Liver (tissue), 3 donors: Measurements from ENCODE around the gene DIP2B.

Source experiments
- EGR1 ChIP-seq, 2 donors: IDR thresholded peaks; 2 replicates each; pipeline ENCODE4 v1.6.1; 2016 to 2018; ENCODE audit warnings: antibody characterized with exemption in 2 of 2, low read depth in 2 of 2
- GABPA ChIP-seq, 2 donors: IDR thresholded peaks in 1 of 2; conservative IDR thresholded peaks in 1 of 2; 2 replicates each; pipeline ENCODE4 v1.6.1; 2016; ENCODE audit warnings: antibody characterized with exemption in 2 of 2, mild to moderate bottlenecking in 1 of 2, moderate library complexity in 1 of 2
- JUND ChIP-seq, 2 donors: IDR thresholded peaks; 2 replicates each; pipeline ENCODE4 v1.6.1; 2016; ENCODE audit warnings: antibody characterized with exemption in 2 of 2
- MAX ChIP-seq: IDR thresholded peaks from 2 replicates; pipeline ENCODE4 v1.6.1; 2016; ENCODE audit warnings: antibody characterized with exemption
- RAD21 ChIP-seq, 2 donors: IDR thresholded peaks; 2 replicates each; pipeline ENCODE4 v1.6.1; 2016; ENCODE audit warnings: antibody characterized with exemption in 2 of 2, mild to moderate bottlenecking in 2 of 2
- TAF1 ChIP-seq: conservative IDR thresholded peaks from 2 replicates; pipeline ENCODE4 v1.6.1; 2016; ENCODE audit warnings: antibody characterized with exemption, mild to moderate bottlenecking
- TF ChIP-seq, protein P1 (sequence below): fragments of 150-350 bp; IDR thresholded peaks from 2 replicates; pipeline ENCODE4 v1.5.1; 2017; ENCODE audit warnings: improper control_type of control experiment, low read depth, low read length; ENCODE audit not compliant: missing input control
- donor health status: healthy.
- donor health status: healthy.

DNA sequence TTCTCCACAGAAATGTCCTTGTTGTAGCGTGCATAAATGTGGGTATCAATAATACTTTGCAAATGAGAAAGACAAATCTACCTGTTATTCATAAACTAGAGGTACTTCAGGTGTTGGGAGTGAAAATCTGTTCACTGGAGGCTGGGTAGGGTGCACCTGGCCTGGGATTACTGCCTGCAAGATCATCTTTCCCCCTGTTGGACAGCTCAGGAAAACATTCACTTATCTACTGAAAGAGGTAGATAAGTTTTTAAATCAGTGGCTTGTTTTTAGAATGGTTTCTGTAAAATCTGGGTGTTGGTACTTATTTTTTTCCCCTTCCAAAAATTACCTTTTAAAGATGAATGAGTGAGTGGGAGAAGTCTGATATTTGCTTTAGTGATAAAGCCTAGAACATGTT is 95.6 kb downstream of the DIP2B start:
- TF ChIP-seq, protein P1, sequence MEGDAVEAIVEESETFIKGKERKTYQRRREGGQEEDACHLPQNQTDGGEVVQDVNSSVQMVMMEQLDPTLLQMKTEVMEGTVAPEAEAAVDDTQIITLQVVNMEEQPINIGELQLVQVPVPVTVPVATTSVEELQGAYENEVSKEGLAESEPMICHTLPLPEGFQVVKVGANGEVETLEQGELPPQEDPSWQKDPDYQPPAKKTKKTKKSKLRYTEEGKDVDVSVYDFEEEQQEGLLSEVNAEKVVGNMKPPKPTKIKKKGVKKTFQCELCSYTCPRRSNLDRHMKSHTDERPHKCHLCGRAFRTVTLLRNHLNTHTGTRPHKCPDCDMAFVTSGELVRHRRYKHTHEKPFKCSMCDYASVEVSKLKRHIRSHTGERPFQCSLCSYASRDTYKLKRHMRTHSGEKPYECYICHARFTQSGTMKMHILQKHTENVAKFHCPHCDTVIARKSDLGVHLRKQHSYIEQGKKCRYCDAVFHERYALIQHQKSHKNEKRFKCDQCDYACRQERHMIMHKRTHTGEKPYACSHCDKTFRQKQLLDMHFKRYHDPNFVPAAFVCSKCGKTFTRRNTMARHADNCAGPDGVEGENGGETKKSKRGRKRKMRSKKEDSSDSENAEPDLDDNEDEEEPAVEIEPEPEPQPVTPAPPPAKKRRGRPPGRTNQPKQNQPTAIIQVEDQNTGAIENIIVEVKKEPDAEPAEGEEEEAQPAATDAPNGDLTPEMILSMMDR, result no peak
- no peak for TF ChIP-seq TAF1
- TF ChIP-seq GABPA (IDR thresholded peaks at IDR 0.05 in 1 of 2, conservative IDR thresholded peaks at IDR 0.05 in 1 of 2), result no peak
- no peak for TF ChIP-seq JUND (IDR thresholded peaks at IDR 0.05)
- no peak for TF ChIP-seq RAD21 (IDR thresholded peaks at IDR 0.05)
- TF ChIP-seq EGR1 (IDR thresholded peaks at IDR 0.05; ENCODE audit: low read depth in 2 of 2), result no peak
- no peak for TF ChIP-seq MAX
